IMR-90 (cell line): Measurements from ENCODE around the gene VIT. TPM values are rescaled to one million over a fixed set of nuclear protein-coding genes. Genes with fewer than 3 reads are reported as not detected.

Source experiments
- ATAC-seq: fragments of 200-7000 bp; cut with Tn5 transposase; 2 replicates; pipeline ENCODE4 v1.9.1; 2020; ENCODE audit warnings: low read depth, mild to moderate bottlenecking, moderate library complexity
- BruUV-seq: library from RNA; stranded (reverse); fragments of 400-500 nt; replicated peaks from 2 replicates; lab custom pipeline; 2021; lab: Mats Ljungman, UMichigan
- CTCF ChIA-PET: fragments of 300-600 bp; formaldehyde crosslinking; extraction: SDS; loops from one replicate; lab custom pipeline; 2021; ENCODE audit warnings: antibody characterized with exemption; lab: Yijun Ruan, JAX
- POLR2A ChIA-PET: fragments of 300-600 bp; sonication (Branson Sonifier 250); formaldehyde crosslinking; loops from one replicate; lab custom pipeline; 2022; ENCODE audit warnings: antibody characterized with exemption; ENCODE audit not compliant: unreplicated experiment; lab: Charles Lee
- DNase-seq: peaks from one replicate; pipeline ENCODE4 v3.0.0; 2013
- H2AFZ ChIP-seq: replicated peaks from 2 replicates; pipeline ENCODE3; 2013; ENCODE audit warnings: low read length, mild to moderate bottlenecking; ENCODE audit not compliant: poor library complexity
- H2AK5ac ChIP-seq: 2 replicates; pipeline ENCODE4 v1.6.1; 2013; ENCODE audit warnings: low read depth, low read length, inconsistent platforms
- H2AK9ac ChIP-seq: replicated peaks from 2 replicates; pipeline ENCODE3; 2013; ENCODE audit warnings: mild to moderate bottlenecking, low read depth, low read length, moderate library complexity; ENCODE audit not compliant: poor library complexity
- H2BK120ac ChIP-seq: 2 replicates; pipeline ENCODE4 v1.6.1; 2013; ENCODE audit warnings: low read depth, low read length, inconsistent platforms
- H2BK15ac ChIP-seq: 3 replicates; pipeline ENCODE4 v1.6.1; 2013; ENCODE audit warnings: low read depth, low read length, inconsistent platforms
- H2BK20ac ChIP-seq: 2 replicates; pipeline ENCODE4 v1.6.1; 2013; ENCODE audit warnings: low read depth, mild to moderate bottlenecking, inconsistent platforms, low read length, moderate library complexity
- H2BK5ac ChIP-seq: 2 replicates; pipeline ENCODE4 v1.6.1; 2013; ENCODE audit warnings: mild to moderate bottlenecking, low read depth, low read length, inconsistent platforms; ENCODE audit not compliant: poor library complexity, severe bottlenecking
- H3K14ac ChIP-seq: replicated peaks from 2 replicates; pipeline ENCODE4 v1.6.1; 2013; ENCODE audit warnings: low read depth, low read length, inconsistent platforms
- H3K18ac ChIP-seq: 2 replicates; pipeline ENCODE4 v1.6.1; 2013; ENCODE audit warnings: low read depth, low read length, control low read depth
- H3K23ac ChIP-seq: 2 replicates; pipeline ENCODE4 v1.6.1; 2013; ENCODE audit warnings: low read depth, low read length, inconsistent platforms
- H3K27ac ChIP-seq: 2 replicates; pipeline ENCODE4 v1.5.1; 2013; ENCODE audit warnings: mild to moderate bottlenecking, control low read depth, low read length; ENCODE audit not compliant: insufficient read depth
- H3K27me3 ChIP-seq: 2 replicates; pipeline ENCODE4 v1.6.1; 2013; ENCODE audit warnings: low read length; ENCODE audit not compliant: control insufficient read depth, insufficient read depth
- H3K36me3 ChIP-seq: 2 replicates; pipeline ENCODE4 v1.6.1; 2013; ENCODE audit warnings: low read length, mixed read lengths; ENCODE audit not compliant: control insufficient read depth, insufficient read depth
- H3K4ac ChIP-seq: 2 replicates; pipeline ENCODE4 v1.6.1; 2013; ENCODE audit warnings: low read depth, low read length, inconsistent platforms
- H3K4me1 ChIP-seq: 2 replicates; pipeline ENCODE4 v1.6.1; 2013; ENCODE audit warnings: low read length, mixed read lengths; ENCODE audit not compliant: control insufficient read depth, insufficient read depth
- H3K4me2 ChIP-seq: 2 replicates; pipeline ENCODE4 v1.6.1; 2013; ENCODE audit warnings: low read depth, mild to moderate bottlenecking, control low read depth, low read length, moderate library complexity
- H3K4me3 ChIP-seq: 2 replicates; pipeline ENCODE4 v1.5.1; 2013; ENCODE audit warnings: low read depth, mild to moderate bottlenecking, control low read depth, low read length, moderate library complexity; ENCODE audit not compliant: insufficient read depth
- H3K56ac ChIP-seq: 2 replicates; pipeline ENCODE4 v1.6.1; 2013; ENCODE audit warnings: low read length, inconsistent platforms; ENCODE audit not compliant: insufficient read depth; ENCODE audit errors: extremely low read depth
- H3K79me1 ChIP-seq, 2 experiments: 2 replicates each; pipeline ENCODE4 v1.6.1; 2013; ENCODE audit warnings: low read length in 2 of 2, inconsistent platforms in 1 of 2, low read depth in 1 of 2
- H3K9ac ChIP-seq: 2 replicates; pipeline ENCODE4 v1.6.1; 2013; ENCODE audit warnings: low read depth, low read length, control low read depth
- H3K9me1 ChIP-seq: 2 replicates; pipeline ENCODE4 v1.6.1; 2013; ENCODE audit warnings: low read length, inconsistent platforms; ENCODE audit not compliant: insufficient read depth
- H3K9me3 ChIP-seq: 2 replicates; pipeline ENCODE4 v1.6.1; 2013; ENCODE audit warnings: low read length; ENCODE audit not compliant: control insufficient read depth, insufficient read depth
- H4K20me1 ChIP-seq: 2 replicates; pipeline ENCODE4 v1.6.1; 2013; ENCODE audit warnings: low read length, inconsistent platforms; ENCODE audit not compliant: insufficient read depth
- H4K5ac ChIP-seq: 2 replicates; pipeline ENCODE4 v1.6.1; 2013; ENCODE audit warnings: mild to moderate bottlenecking, low read depth, low read length, control low read depth
- H4K8ac ChIP-seq, 2 experiments: 2 replicates each; pipeline ENCODE4 v1.6.1; 2013; ENCODE audit warnings: low read depth in 2 of 2, low read length in 2 of 2, control low read depth in 1 of 2, inconsistent platforms in 1 of 2
- H4K91ac ChIP-seq: 2 replicates; pipeline ENCODE4 v1.6.1; 2013; ENCODE audit warnings: low read depth, low read length, inconsistent platforms; ENCODE audit not compliant: insufficient read depth
- CEBPB ChIP-seq: IDR thresholded peaks from 2 replicates; pipeline ENCODE4 v1.6.1; 2012; ENCODE audit warnings: low read depth, low read length, improper control_type of control experiment
- FOS ChIP-seq: fragments of 150-350 bp; IDR thresholded peaks from 2 replicates; pipeline ENCODE4 v1.6.1; 2016; ENCODE audit warnings: low read depth, low read length
- MAFK ChIP-seq: IDR thresholded peaks from 2 replicates; pipeline ENCODE4 v1.6.1; 2012; ENCODE audit warnings: low read depth, low read length, improper control_type of control experiment
- MXI1 ChIP-seq: IDR thresholded peaks from 2 replicates; pipeline ENCODE4 v1.6.1; 2012; ENCODE audit warnings: low read depth, mild to moderate bottlenecking, low read length, moderate library complexity, borderline replicate concordance
- NFE2L2 ChIP-seq: fragments of 150-350 bp; IDR thresholded peaks from 2 replicates; pipeline ENCODE4 v1.6.1; 2016; ENCODE audit warnings: low read depth, mild to moderate bottlenecking, low read length
- POLR2A ChIP-seq: IDR thresholded peaks from 2 replicates; pipeline ENCODE4 v1.6.1; 2012; ENCODE audit warnings: mild to moderate bottlenecking, low read depth, low read length
- RAD21 ChIP-seq: IDR thresholded peaks from 2 replicates; pipeline ENCODE4 v1.6.1; 2012; ENCODE audit warnings: low read length, improper control_type of control experiment
- RCOR1 ChIP-seq: IDR thresholded peaks from 2 replicates; pipeline ENCODE4 v1.6.1; 2012; ENCODE audit warnings: mild to moderate bottlenecking, low read length, improper control_type of control experiment; ENCODE audit not compliant: insufficient replicate concordance
- WGBS, 2 experiments: methylation state at CpG; one replicate each; pipeline versions ENCODE4 v1.1.5 to v1.1.7; 2013; ENCODE audit warnings: missing lambda C conversion rate in 2 of 2; ENCODE audit not compliant: insufficient read length in 1 of 2; ENCODE audit errors: extremely low coverage in 2 of 2; 5-methylcytosine and 5-hydroxymethylcytosine counted together
- dilution Hi-C: fragments of 300-500 bp; cut with HindIII; formaldehyde crosslinking; loops from one replicate; pipeline ENCODE4 v1.14.3; 2018; ENCODE audit warnings: low sequenced_read_pairs; ENCODE audit not compliant: unreplicated experiment
- in situ Hi-C: fragments of 300-500 bp; cut with MboI; formaldehyde crosslinking; loops from 3 replicates; pipeline ENCODE4 v1.14.3; 2019; ENCODE audit warnings: low sequenced_read_pairs, inconsistent platforms, mixed read lengths
- intact Hi-C: fragments of 100-400 bp; cut with micrococcal nuclease; formaldehyde crosslinking; loops from 2 replicates; pipeline ENCODE4 v1.10.0; 2022
- polyA plus RNA-seq, 3 experiments: library from polyadenylated mRNA; depleted of rRNA; stranded (reverse); fragments of >200 nt; gene quantifications; 2 replicates each; pipeline ENCODE4 v1.2.3, GENCODE V29; 2012; ENCODE audit warnings: low replicate concordance in 1 of 3
- total RNA-seq: library from RNA; depleted of rRNA; stranded (reverse); fragments of >200 nt; gene quantifications from 2 replicates; pipeline ENCODE4 v1.2.3, GENCODE V29; 2012

Gene VIT
- total and polyA plus RNA-seq, 2 of the 4 experiments (the other 2 are of a cell fraction), result under 0.01 TPM; not detected in 1

DNA sequence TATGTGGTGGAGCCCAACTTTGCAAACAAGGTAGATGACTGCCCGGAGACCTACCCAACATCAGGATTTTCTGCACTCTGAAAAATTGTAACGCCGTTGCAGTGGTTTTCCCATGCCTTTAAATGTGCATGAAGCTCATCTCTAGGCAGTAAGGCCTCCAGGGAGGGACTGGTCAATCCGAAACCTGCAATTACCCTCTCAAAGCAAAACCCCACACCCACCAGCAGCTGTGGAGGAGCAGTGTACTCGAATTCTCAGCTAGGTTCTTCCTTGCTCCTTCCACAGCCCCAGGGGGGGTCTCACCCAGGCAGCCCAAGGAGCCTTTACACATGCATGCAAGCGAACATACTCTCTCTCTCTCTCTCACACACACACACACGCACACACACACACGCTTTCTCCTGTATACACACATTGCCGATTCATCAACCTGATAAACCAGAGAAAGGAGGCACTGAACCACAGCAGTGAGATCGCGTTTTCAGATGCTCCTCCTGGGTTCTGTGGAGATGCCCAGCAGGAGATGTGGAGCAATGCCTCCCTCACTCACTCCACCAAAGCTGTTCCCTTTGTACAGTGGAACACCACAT, 109.2 kb downstream of the VIT start:
- Histone ChIP-seq H4K91ac (no peak overlapping the region), H3K4me2 (no peak overlapping the region), H4K20me1 (no peaks in the 10 kb centered on the region), H4K5ac (no peak overlapping the region), H3K9ac (no peak overlapping the region), H2BK120ac (no peak overlapping the region), H3K9me1 (no peaks in the 10 kb centered on the region), H2AFZ (no peak overlapping the region), H3K79me1 (no peaks in the 10 kb centered on the region), H2BK5ac (no peak overlapping the region), H3K27ac (no peak overlapping the region), H3K27me3 (peaks cover 17% of the 10 kb centered on the region), H3K56ac (no peak overlapping the region), H2AK5ac (no peak overlapping the region), H2BK15ac (no peak overlapping the region), H3K36me3 (no peaks in the 10 kb centered on the region), H3K4me1 (no peaks in the 10 kb centered on the region), H3K4ac (no peak overlapping the region), H3K4me3 (no peak overlapping the region), H2AK9ac (no peak overlapping the region), H3K23ac (no peak overlapping the region), H3K18ac (no peak overlapping the region), H3K14ac (no peak overlapping the region), H4K8ac (no peak overlapping the region), H2BK20ac (no peak overlapping the region), H3K9me3 (no peaks in the 10 kb centered on the region)
- DNase-seq (no peak), ATAC-seq (no peak)
- intact Hi-C loops, result no loop called here
- 84% methylated on average over 6 of the region's 11 CpGs; no CpG with 5 or more reads in 1 of the 2 experiments for WGBS, 2 experiments
- ChIA-PET POLR2A (no interaction called here), CTCF (no interaction called here)
- BruUV-seq, result no TSS peak
- dilution Hi-C loops, result no loop called here
- TF ChIP-seq NFE2L2 (no peak), POLR2A (no peak), FOS (no peak), MAFK (no peak), RAD21 (no peak), CEBPB (no peak), RCOR1 (no peak), MXI1 (no peak)
- in situ Hi-C loops, result no loop called here
